IPS-20b (cell line): ENCODE measurements around the gene DNASE1L2.
"Not testable (repeated sequence)": the region's sequence is repeated elsewhere in the genome, so short reads cannot be mapped to it uniquely, and the experiment has no call there.

Source experiments
- H3K27ac ChIP-seq: one replicate; pipeline ENCODE4 v1.5.1; 2013; ENCODE audit warnings: low read length
- H3K27me3 ChIP-seq: 2 replicates; pipeline ENCODE4 v1.6.1; 2013; ENCODE audit warnings: mild to moderate bottlenecking, low read length, inconsistent platforms; ENCODE audit not compliant: insufficient read depth
- H3K36me3 ChIP-seq: 2 replicates; pipeline ENCODE4 v1.6.1; 2013; ENCODE audit warnings: low read depth, mild to moderate bottlenecking, inconsistent platforms, low read length, moderate library complexity; ENCODE audit not compliant: insufficient read depth
- H3K4me1 ChIP-seq: 2 replicates; pipeline ENCODE4 v1.6.1; 2013; ENCODE audit warnings: mild to moderate bottlenecking, control low read depth, inconsistent platforms, low read length, moderate library complexity; ENCODE audit not compliant: insufficient read depth
- H3K4me3 ChIP-seq: 2 replicates; pipeline ENCODE4 v1.5.1; 2013; ENCODE audit warnings: mild to moderate bottlenecking, low read length, inconsistent platforms
- H3K9ac ChIP-seq: 2 replicates; pipeline ENCODE4 v1.6.1; 2013; ENCODE audit warnings: low read depth, mild to moderate bottlenecking, inconsistent platforms, low read length, moderate library complexity
- H3K9me3 ChIP-seq: 2 replicates; pipeline ENCODE4 v1.6.1; 2013; ENCODE audit warnings: mild to moderate bottlenecking, low read depth, low read length, inconsistent platforms; ENCODE audit not compliant: insufficient read depth

The DNASE1L2 gene

GRCh38 chr16:2195322-2196161 lies 40.7 kb upstream of the DNASE1L2 start:
- Histone ChIP-seq H3K27ac (no peak overlapping the region), H3K36me3 (no peaks in the 10 kb centered on the region), H3K4me3 (peak overlapping the region; percentile 48; the same call in 1 of the 2 replicates), H3K4me1 (no peaks in the 10 kb centered on the region), H3K9ac (no peak overlapping the region), H3K9me3 (no peaks in the 10 kb centered on the region), H3K27me3 (peaks cover 52% of the 10 kb centered on the region)

- Histone ChIP-seq H3K4me3 (peak within 1 kb of the TSS; percentile 51; the same call in 1 of the 2 replicates), H3K9ac (no peak within 1 kb of the TSS), H3K36me3 (no peaks in the 10 kb centered on the region), H3K9me3 (no peaks in the 10 kb centered on the region), H3K27ac (no peak within 1 kb of the TSS), H3K27me3 (peaks cover 57% of the 10 kb centered on the region), H3K4me1 (no peaks in the 10 kb centered on the region)
These were observed 39.9 kb upstream of the DNASE1L2 start, which contains the start of gene CASKIN1 for GRCh38 chr16:2196162-2196980. TSS of gene CASKIN1 (minus strand) at chr16:2196605. CDS start at chr16:2196432, 173 bp downstream.

- no peak overlapping the region for H3K27ac ChIP-seq
- peaks cover 61% of the 10 kb centered on the region for H3K27me3 ChIP-seq
- H3K4me3 ChIP-seq, result peak overlapping the region; percentile 51; the same call in 1 of the 2 replicates
These were observed 39.2 kb upstream of the DNASE1L2 start for GRCh38 chr16:2196981-2197511.

GRCh38 chr16:2197765-2198164 lies 38.5 kb upstream of the DNASE1L2 start:
- no peak overlapping the region for H3K27ac ChIP-seq
- no peak overlapping the region for H3K9ac ChIP-seq
- H3K9me3 ChIP-seq, result no peaks in the 10 kb centered on the region
- H3K4me3 ChIP-seq, result no peak overlapping the region
- no peaks in the 10 kb centered on the region for H3K36me3 ChIP-seq
- H3K27me3 ChIP-seq, result peaks cover 61% of the 10 kb centered on the region
- no peaks in the 10 kb centered on the region for H3K4me1 ChIP-seq

More at GRCh38 chr16:2196981-2197511, 39.2 kb upstream of the DNASE1L2 start:
- no peaks in the 10 kb centered on the region for H3K36me3 ChIP-seq
- no peaks in the 10 kb centered on the region for H3K4me1 ChIP-seq
- H3K9me3 ChIP-seq, result no peaks in the 10 kb centered on the region
- H3K9ac ChIP-seq, result no peak overlapping the region

- peaks cover 61% of the 10 kb centered on the region for H3K27me3 ChIP-seq
- H3K27ac ChIP-seq, result no peak overlapping the region
- H3K36me3 ChIP-seq, result no peaks in the 10 kb centered on the region
- H3K9ac ChIP-seq, result no peak overlapping the region
- H3K9me3 ChIP-seq, result no peaks in the 10 kb centered on the region
- H3K4me3 ChIP-seq, result no peak overlapping the region
- H3K4me1 ChIP-seq, result no peaks in the 10 kb centered on the region
These were observed 38.0 kb upstream of the DNASE1L2 start for GRCh38 chr16:2198283-2198682.

- Histone ChIP-seq H3K9me3 (no peaks in the 10 kb centered on the region), H3K27ac (no peak overlapping the region), H3K27me3 (peaks cover 61% of the 10 kb centered on the region), H3K4me3 (no peak overlapping the region), H3K36me3 (no peaks in the 10 kb centered on the region), H3K4me1 (no peaks in the 10 kb centered on the region), H3K9ac (no peak overlapping the region)
These were observed 37.1 kb upstream of the DNASE1L2 start for GRCh38 chr16:2199095-2199494.

GRCh38 chr16:2199621-2200139 lies 36.6 kb upstream of the DNASE1L2 start:
- no peaks in the 10 kb centered on the region for H3K36me3 ChIP-seq
- H3K27me3 ChIP-seq, result peaks cover 59% of the 10 kb centered on the region
- no peak overlapping the region for H3K27ac ChIP-seq
- no peaks in the 10 kb centered on the region; the same call in 1 of the 2 replicates for H3K4me1 ChIP-seq
- no peaks in the 10 kb centered on the region for H3K9me3 ChIP-seq
- no peak overlapping the region for H3K4me3 ChIP-seq
- no peak overlapping the region for H3K9ac ChIP-seq

- H3K9ac ChIP-seq, result no peak overlapping the region
- no peaks in the 10 kb centered on the region for H3K36me3 ChIP-seq
- H3K9me3 ChIP-seq, result no peaks in the 10 kb centered on the region
- H3K27me3 ChIP-seq, result peaks cover 53% of the 10 kb centered on the region
- H3K27ac ChIP-seq, result no peak overlapping the region
- no peak overlapping the region for H3K4me3 ChIP-seq
- no peaks in the 10 kb centered on the region; the same call in 1 of the 2 replicates for H3K4me1 ChIP-seq
These were observed 35.9 kb upstream of the DNASE1L2 start for GRCh38 chr16:2200313-2200712.

- not testable (repeated sequence) for H3K27ac ChIP-seq, H3K4me3 ChIP-seq, H3K9me3 ChIP-seq, H3K9ac ChIP-seq, H3K4me1 ChIP-seq
- Histone ChIP-seq H3K36me3 (peaks cover 16% of the 10 kb centered on the region), H3K27me3 (peaks cover 32% of the 10 kb centered on the region)
These were observed 33.0 kb upstream of the DNASE1L2 start for GRCh38 chr16:2203119-2203688.

- H3K4me3 ChIP-seq, result peak overlapping the region; percentile 88
- H3K9ac ChIP-seq, result peak overlapping the region; percentile 94; the same call in 1 of the 2 replicates
- H3K4me1 ChIP-seq, result peaks cover 3% of the 10 kb centered on the region
- H3K36me3 ChIP-seq, result peaks cover 22% of the 10 kb centered on the region
- H3K27ac ChIP-seq, result peak overlapping the region; percentile 94
- peaks cover 18% of the 10 kb centered on the region for H3K27me3 ChIP-seq
- H3K9me3 ChIP-seq, result no peaks in the 10 kb centered on the region
These were observed 31.7 kb upstream of the DNASE1L2 start for GRCh38 chr16:2204416-2205103.
